NCI-H774 (cell line): ENCODE measurements around the gene GPN2.
"Not testable (repeated sequence)": the region's sequence is repeated elsewhere in the genome, so short reads cannot be mapped to it uniquely, and the experiment has no call there.

Experiments used
- DNase-seq: peaks from one replicate; lab custom pipeline; 2025; lab: John Stamatoyannopoulos, UW

GPN2 gene

DNA sequence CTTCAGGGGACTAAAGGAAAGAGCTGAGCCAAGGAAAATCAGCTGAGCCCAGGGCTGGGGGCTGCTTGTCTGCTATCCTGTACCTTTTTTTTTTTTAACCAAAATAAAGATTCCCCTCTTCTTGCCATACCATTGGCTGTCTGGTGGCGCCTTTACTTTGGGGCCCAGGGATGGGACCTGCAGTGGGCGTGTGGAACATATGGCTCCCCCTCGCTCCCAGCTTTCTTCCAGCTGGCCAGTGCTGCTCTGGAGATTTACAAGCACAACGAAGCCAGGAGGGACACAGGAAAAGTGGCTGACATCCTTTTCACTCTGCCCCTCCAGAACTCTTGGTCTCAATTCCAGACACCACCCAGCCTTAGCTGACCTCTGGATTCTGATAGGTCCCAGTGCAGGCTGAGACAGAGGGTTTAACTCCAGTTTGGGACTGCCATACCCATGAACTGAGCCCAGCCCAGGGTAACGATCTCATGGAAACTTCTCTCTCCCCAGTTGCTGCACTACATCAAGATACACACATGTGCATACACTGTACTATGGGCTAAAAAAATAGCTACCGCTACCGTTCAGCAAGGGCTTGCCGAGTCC, 32.5 kb downstream of the GPN2 start:
- DNase-seq = no peak

DNA sequence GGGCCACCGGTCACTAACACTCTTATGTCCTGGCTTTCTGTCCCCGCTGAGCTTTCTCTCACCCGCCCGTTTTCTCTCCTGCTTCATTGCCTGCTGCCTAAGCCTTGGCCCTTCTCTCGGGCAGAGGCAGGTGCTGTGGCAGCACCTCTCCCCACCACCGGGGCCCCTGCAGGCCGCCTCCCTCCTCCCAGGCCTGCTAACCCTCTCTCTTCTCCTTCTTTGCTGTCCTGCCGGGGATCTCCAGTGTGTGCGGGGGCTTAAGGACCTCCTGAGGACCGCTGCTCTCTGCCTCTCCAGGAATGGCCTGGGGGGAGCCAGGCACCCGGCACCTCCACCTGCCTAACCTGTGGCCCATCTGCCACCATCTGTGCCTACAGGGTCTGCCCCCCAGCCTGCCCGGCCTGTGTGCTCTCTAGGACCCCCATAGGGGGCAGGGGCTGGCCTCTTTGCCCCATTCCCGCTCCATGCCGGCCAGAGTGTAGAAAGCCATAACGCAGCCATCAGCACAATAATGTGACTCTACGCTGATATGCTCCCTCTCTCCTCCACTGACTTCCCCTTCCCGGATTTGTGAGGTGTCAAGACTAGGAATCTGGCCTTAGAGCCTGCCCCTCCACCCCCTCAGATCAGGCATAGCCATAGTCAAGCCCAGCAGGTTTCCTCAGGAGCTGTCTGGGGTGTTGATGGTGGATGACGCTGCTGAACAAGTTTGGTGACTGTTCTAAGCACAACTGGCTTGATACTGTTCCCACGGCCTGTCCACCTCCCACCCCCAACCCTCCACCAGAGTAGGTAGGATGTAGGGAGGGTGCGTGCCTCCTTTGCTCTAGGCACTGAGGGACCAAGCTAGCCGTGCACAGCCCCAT, 33.2 kb downstream of the GPN2 start:
- DNase-seq = no peak

DNA sequence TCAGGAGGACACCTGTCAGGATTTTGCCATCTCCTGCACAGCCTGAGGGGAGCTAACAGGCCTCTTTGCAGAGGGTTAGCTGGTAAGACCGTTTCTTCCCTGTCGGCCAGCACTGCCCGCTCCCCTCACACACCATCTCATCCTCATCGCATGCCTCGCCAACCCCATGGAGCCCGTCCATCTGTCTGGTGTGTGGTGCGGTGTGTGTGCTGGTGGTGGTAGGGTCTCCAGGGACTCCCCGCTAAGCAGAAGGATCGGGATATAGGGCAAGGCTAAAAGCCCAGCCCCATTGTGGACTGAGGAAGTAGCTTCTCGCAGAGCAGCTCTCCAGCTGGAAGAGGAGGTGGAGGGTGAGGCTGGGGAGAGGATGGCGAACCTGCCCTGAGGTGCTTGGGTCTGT, 33.9 kb downstream of the GPN2 start:
- DNase-seq = no peak

- no peak for DNase-seq
Observed at GRCh38 chr1:26855636-26856035, 34.4 kb downstream of the GPN2 start.

DNA sequence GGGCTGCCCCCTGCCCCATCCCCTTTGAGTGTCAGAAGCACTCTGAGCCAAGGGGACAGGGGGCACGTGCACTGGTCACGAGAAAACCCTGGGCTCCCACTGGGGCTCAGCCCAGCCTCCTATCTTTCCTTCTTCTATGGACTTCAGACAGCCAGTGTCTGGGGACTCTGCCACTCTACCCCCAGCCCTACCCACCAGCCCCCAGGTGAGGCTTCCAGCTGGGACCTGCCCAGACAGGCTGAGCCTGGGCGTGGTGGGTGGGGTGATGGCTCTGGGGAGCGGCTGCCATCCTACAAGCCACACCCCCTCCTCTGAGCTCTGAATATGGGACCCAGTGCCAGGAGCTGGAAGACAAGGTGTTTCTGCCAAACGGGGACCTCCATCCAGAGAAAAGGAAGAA, 35.2 kb downstream of the GPN2 start:
- DNase-seq = no peak

DNA sequence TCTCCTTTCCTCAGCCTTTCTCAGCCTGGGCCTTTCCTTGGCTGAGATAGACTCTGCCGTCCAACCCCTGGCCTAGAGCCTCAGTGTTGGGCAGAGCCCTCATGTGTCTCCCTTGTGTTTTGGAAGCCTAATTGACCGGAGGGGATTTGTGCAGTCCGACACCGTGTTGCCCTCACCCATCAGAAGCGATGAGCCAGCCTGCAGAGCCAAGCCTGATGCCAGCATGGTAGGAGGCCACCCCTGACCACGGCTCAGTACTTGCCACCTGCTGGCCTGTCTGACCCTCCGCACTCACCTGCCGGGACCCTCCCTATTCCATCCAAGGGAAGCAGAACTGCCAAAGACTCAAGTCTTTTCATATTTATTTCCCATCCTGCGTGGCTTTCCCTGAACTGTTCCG, 36.5 kb downstream of the GPN2 start:
- no peak for DNase-seq

- peak; percentile 15 for DNase-seq
Observed at GRCh38 chr1:26853156-26853555, 36.9 kb downstream of the GPN2 start.

DNA sequence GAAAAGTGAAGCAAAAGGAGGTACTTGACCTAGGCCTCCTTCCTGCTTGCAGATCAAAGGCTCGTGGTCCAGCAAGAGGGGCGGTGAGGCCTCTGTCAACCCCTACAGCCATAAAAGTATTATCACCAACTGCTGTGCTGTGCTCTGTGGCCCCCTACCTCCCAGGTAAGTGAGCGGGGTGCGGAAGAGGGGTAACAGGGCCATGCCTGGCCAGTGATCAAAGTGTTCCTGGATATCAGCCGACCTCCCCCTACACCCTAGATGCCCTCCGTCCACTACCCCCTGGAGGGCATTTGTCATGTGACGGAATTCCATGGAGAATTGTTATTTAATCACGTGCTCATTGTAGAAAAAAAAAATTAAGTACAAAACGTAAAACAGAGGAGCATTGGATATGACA, 37.4 kb downstream of the GPN2 start:
- DNase-seq = no peak

DNA sequence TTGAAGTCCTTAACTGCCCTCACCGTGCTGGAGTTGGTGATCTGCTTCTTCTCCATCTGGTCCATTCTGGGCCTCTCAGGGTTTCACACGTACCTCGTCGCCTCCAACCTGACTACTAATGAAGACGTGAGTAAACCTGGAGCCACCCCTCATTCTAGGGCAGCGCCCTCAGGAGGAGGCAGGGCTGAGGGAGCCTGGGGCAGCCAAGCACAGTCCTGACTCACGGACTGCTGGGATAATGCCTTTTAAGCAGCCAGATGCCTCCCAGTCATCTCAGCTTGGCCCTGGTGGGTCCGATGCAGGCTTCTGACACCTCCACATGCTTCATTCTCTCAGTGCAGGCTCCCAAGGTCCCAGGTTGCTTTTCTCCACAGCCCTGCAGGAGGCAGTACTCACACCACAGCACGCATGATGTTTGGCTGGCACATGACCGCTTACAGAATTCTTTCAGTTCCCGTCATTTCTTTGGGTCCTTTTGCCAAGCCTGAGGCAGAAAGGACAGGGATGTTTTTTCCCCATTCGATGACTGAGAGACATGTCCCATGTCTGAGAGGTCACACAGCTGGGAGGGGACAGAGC, 38.9 kb downstream of the GPN2 start:
- no peak for DNase-seq

DNA sequence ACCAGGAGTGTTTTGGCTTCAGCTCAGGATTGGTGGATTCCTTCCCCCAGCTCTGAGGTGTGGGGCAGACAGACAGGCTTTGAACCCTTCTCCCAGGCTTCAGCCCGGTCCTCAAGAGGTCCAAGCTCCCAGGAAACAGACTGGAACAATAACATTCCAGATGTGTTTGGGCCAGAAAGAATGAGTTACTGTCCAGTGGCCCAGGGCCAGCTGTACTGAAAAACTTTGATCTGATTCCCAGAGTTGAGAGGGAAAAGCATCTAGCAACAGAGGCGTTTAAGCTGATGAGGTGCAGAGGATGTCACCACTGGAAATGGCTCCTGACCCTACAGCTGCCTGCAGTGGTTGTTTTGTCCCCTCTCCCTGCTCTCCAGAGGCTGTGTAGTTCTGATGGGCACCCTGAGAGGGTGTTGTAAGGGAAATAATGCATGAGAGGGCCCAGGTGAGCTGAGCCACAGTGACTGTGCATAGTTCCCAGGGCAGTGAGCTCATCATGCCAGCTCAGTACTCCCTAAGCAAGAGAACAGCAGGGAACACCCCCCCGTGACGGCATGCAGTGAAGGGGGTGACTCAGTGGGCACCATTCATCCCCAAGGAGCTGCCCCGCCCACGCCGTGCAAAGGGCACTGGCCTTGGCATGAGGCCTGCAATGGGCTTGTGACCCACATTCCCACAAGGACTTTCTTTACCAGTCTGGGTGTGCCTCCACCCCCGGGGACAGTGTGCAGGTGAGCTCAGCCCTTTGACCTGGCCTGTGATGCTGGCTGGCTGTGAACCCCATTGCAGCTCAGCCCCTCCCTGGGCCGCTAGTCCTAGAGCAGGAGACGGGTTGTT, 40.9 kb downstream of the GPN2 start:
- no peak for DNase-seq

DNA sequence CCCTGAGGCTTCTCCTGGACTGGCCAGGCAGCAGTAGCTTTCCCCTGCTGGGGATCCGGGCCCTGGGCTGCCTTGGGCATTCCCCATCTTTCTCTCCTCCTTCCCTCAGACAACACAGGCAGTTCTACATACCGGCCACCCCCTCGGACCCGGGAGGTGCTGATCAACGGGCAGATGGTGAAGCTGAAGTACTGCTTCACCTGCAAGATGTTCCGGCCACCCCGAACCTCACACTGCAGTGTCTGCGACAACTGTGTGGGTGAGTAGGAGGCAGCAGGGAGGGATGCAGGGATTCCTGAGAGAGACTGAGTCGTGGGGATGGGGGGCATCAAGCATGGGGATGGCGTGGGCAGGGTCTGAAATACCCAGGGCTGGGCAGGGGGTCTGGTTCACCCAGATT, 41.6 kb downstream of the GPN2 start:
- DNase-seq = no peak

GRCh38 chr1:26847826-26848225, 42.3 kb downstream of the GPN2 start:
- not testable (repeated sequence) for DNase-seq

GRCh38 chr1:26844424-26845196, 45.5 kb downstream of the GPN2 start:
- DNase-seq = no peak

GRCh38 chr1:26839779-26840178, 50.3 kb downstream of the GPN2 start:
- no peak for DNase-seq

GRCh38 chr1:26839339-26839722, 50.8 kb downstream of the GPN2 start:
- no peak for DNase-seq

GRCh38 chr1:26838474-26839338, 51.4 kb downstream of the GPN2 start:
- no peak for DNase-seq

GRCh38 chr1:26837665-26838064, 52.4 kb downstream of the GPN2 start:
- DNase-seq = not testable (repeated sequence)

- DNase-seq = no peak
Observed at GRCh38 chr1:26833432-26834405, 56.4 kb downstream of the GPN2 start.

GRCh38 chr1:26832249-26832960, 57.7 kb downstream of the GPN2 start:
- no peak for DNase-seq
